SU-DHL-6 (cell line): ENCODE results near the gene MCM10.

Experiments used
- H2AFZ ChIP-seq: fragments of 200-600 bp; sonication (generic); 2 replicates; pipeline ENCODE4 v1.6.1; 2014; ENCODE audit warnings: low read depth, mild to moderate bottlenecking, moderate library complexity, mixed read lengths, antibody characterized with exemption, low read length; ENCODE audit not compliant: severe bottlenecking
- H3F3A ChIP-seq: fragments of 200-600 bp; shearing (Covaris generic); 2 replicates; pipeline ENCODE4 v1.6.0; 2016; ENCODE audit warnings: antibody characterized with exemption, mild to moderate bottlenecking; ENCODE audit not compliant: insufficient read depth
- H3K27ac ChIP-seq: fragments of 200-600 bp; sonication (generic); 2 replicates; pipeline ENCODE4 v1.5.1; 2016; ENCODE audit warnings: low read depth, mild to moderate bottlenecking, low read length, moderate library complexity, mixed read lengths
- H3K27me3 ChIP-seq: fragments of 200-600 bp; sonication (generic), shearing (Covaris generic); 2 replicates; pipeline ENCODE4 v1.6.0; 2014; ENCODE audit warnings: mild to moderate bottlenecking, low read length
- H3K36me3 ChIP-seq: fragments of 200-600 bp; sonication (generic); 2 replicates; pipeline ENCODE4 v1.6.1; 2014; ENCODE audit warnings: mild to moderate bottlenecking, low read length, mixed read lengths
- H3K4me2 ChIP-seq: fragments of 300-600, 200-600 bp; shearing (Covaris generic), sonication (generic); 2 replicates; pipeline ENCODE4 v1.6.0; 2014; ENCODE audit warnings: low read length, low read depth, mild to moderate bottlenecking; ENCODE audit not compliant: poor library complexity, severe bottlenecking
- H3K4me3 ChIP-seq: fragments of 200-600 bp; sonication (generic); 2 replicates; pipeline ENCODE4 v1.5.1; 2014; ENCODE audit warnings: antibody characterized with exemption, low read length, mild to moderate bottlenecking, mixed read lengths; ENCODE audit not compliant: insufficient read depth, poor library complexity, severe bottlenecking
- H3K79me2 ChIP-seq: fragments of 200-600 bp; sonication (generic); 2 replicates; pipeline ENCODE4 v1.6.1; 2014; ENCODE audit warnings: mild to moderate bottlenecking, low read length, moderate library complexity; ENCODE audit not compliant: insufficient read depth
- H3K9ac ChIP-seq: fragments of 200-600 bp; sonication (generic); 2 replicates; pipeline ENCODE4 v1.7.0; 2014; ENCODE audit warnings: mild to moderate bottlenecking, low read length
- H3K9me2 ChIP-seq: fragments of 200-600 bp; sonication (generic); replicated peaks from 2 replicates; pipeline ENCODE4 v1.6.1; 2014; ENCODE audit warnings: low read length; ENCODE audit not compliant: insufficient read depth
- H3K9me3 ChIP-seq: fragments of 200-600 bp; sonication (generic); 2 replicates; pipeline ENCODE4 v1.6.1; 2014; ENCODE audit warnings: low read length, mixed read lengths; ENCODE audit not compliant: insufficient read depth
- H4K20me1 ChIP-seq: fragments of 200-600 bp; sonication (generic); 2 replicates; pipeline ENCODE4 v1.6.1; 2014; ENCODE audit warnings: low read depth, mild to moderate bottlenecking, antibody characterized with exemption, low read length, moderate library complexity, mixed read lengths
- CTCF ChIP-seq: fragments of 200-600 bp; sonication (generic); IDR thresholded peaks from one replicate; pipeline ENCODE4 v1.5.1; 2017; ENCODE audit warnings: antibody characterized with exemption, mild to moderate bottlenecking, low read length, moderate library complexity; ENCODE audit not compliant: insufficient read depth, poor library complexity, severe bottlenecking
- EZH2phosphoT487 ChIP-seq: fragments of 200-600 bp; sonication (generic), shearing (Covaris generic); conservative IDR thresholded peaks from 2 replicates; pipeline ENCODE4 v1.6.1; 2018; ENCODE audit warnings: mild to moderate bottlenecking, antibody characterized with exemption, low read length, moderate library complexity, mixed read lengths

MCM10 gene

GRCh38 chr10:13256627-13257026 lies 95.3 kb downstream of the MCM10 start:
- no peak overlapping the region for H3K27ac ChIP-seq
- no peaks in the 10 kb centered on the region for H4K20me1 ChIP-seq
- H3F3A ChIP-seq = no peaks in the 10 kb centered on the region; the same call in 1 of the 2 replicates
- H3K4me3 ChIP-seq = no peak overlapping the region
- H3K4me2 ChIP-seq = no peak overlapping the region
- no peak overlapping the region for H2AFZ ChIP-seq
- no peaks in the 10 kb centered on the region for H3K9me3 ChIP-seq
- no peaks in the 10 kb centered on the region for H3K36me3 ChIP-seq
- H3K27me3 ChIP-seq = no peaks in the 10 kb centered on the region
- H3K9ac ChIP-seq = no peak overlapping the region
- no peak for TF ChIP-seq CTCF
- TF ChIP-seq EZH2phosphoT487 = no peak
- no peaks in the 10 kb centered on the region for H3K79me2 ChIP-seq
- no peaks in the 10 kb centered on the region for H3K9me2 ChIP-seq

GRCh38 chr10:13257621-13258140 lies 96.3 kb downstream of the MCM10 start:
- Histone ChIP-seq H3K4me3 (no peak overlapping the region), H3K27me3 (no peaks in the 10 kb centered on the region), H2AFZ (no peak overlapping the region), H3K27ac (no peak overlapping the region), H3K9ac (no peak overlapping the region), H3K36me3 (no peaks in the 10 kb centered on the region), H3K79me2 (no peaks in the 10 kb centered on the region), H3K9me3 (no peaks in the 10 kb centered on the region), H3K4me2 (no peak overlapping the region), H3K9me2 (no peaks in the 10 kb centered on the region), H4K20me1 (no peaks in the 10 kb centered on the region), H3F3A (no peaks in the 10 kb centered on the region; the same call in 1 of the 2 replicates)
- no peak for TF ChIP-seq CTCF
